ENCODE measurements around the gene ZSCAN32. TPM values are rescaled to one million over a fixed set of nuclear protein-coding genes. Genes with fewer than 3 reads are reported as not detected.
A peak's percentile ranks its signal among the peaks of the same experiment; 100 is the strongest.

Gene ZSCAN32
- total RNA-seq, 1 experiment from 2014 or later = 18.9 TPM

DNA sequence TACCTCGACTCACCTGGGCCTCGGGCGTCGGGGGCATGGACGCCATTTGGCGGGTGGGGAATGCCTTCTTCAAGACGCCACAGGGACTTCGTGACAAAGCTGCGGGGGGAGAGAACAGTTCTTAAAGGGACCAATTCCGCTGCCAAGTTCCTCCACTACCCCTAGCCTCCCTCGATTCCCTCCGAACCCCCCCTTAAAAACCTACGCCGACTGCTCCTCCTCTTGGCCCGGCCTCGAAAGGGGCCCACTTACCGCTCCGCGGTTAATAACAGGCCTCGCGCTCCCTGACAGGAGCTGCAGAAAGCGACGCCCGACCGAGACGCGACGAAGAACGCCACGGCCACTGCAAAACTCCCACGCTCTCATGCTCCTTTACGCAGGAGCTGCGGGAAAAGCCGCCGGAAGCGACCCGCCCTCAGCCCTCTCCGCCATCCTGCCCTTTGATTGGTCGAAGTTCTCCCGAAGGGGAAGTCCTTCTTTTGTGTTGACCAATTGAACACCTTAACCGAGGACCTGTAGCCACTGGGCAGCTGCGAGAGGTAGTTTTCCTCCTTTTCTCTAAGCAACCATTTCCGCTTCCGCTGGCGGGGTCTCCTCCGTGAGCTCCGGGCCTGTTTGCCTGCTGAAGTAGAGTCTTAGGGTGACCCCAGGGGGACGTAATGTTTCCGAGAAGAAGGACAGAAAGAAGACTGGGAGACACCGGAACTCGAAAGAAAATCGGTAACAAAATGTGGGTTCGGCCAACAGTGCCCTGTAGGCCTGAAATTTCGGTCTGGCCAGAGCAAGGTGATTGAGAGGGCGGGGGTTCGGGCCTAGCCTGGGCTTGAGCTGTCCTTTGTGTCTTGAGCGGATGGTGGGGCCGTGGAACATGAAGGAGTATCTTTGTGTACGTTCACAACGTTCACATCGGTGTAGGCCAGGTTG is 42.6 kb upstream of the ZSCAN32 start, which contains the start of the genes NAA60 and ZNF597:
Gene NAA60 (plus strand): TSS at position 573 of the 924 bp plus-strand sequence. CDS start 32,548 bp downstream, outside the sequence.
Gene ZNF597 (minus strand): TSS at position 397 of the 924 bp plus-strand sequence. CDS start 351 bp downstream, at position 46.
- ATAC-seq (peak; percentile 96), DNase-seq (ENCODE audit: low read depth, low spot score) (peak; percentile 38)
- CTCF ChIA-PET = interaction anchor here (0.6 kb wide), 1 partner anchor 630 kb away, joined by 3 read pairs; no protein-coding TSS in a partner anchor
- no TSS peak for BruUV-seq (replicated peaks)
- Histone ChIP-seq H3K27ac (ENCODE audit: low read length) (peak within 1 kb of the TSS; percentile 77), H3K27me3 (ENCODE audit: control insufficient read depth, insufficient read depth, low read length) (no peaks in the 10 kb centered on the region), H3K9me3 (ENCODE audit: control insufficient read depth, insufficient read depth, low read depth, low read length) (peaks cover 4% of the 10 kb centered on the region; the same call in 1 of the 2 replicates), H3K4me3 (ENCODE audit: low read depth in 2 of 2, low read length in 2 of 2) (peak within 1 kb of the TSS; percentile 59 to 76), H3K4me1 (ENCODE audit: control insufficient read depth, insufficient read depth, low read length) (no peaks in the 10 kb centered on the region), H3K36me3 (ENCODE audit: control insufficient read depth, insufficient read depth, low read length) (no peaks in the 10 kb centered on the region)
- TF ChIP-seq TCF7L2 (IDR thresholded peaks at IDR 0.05; ENCODE audit: low read depth, low read length) = no peak
- TF ChIP-seq POLR2AphosphoS5 (IDR thresholded peaks at IDR 0.05; ENCODE audit: low read depth, low read length) = no peak; the same call in 1 of the 2 replicates
- TF ChIP-seq, protein P1, sequence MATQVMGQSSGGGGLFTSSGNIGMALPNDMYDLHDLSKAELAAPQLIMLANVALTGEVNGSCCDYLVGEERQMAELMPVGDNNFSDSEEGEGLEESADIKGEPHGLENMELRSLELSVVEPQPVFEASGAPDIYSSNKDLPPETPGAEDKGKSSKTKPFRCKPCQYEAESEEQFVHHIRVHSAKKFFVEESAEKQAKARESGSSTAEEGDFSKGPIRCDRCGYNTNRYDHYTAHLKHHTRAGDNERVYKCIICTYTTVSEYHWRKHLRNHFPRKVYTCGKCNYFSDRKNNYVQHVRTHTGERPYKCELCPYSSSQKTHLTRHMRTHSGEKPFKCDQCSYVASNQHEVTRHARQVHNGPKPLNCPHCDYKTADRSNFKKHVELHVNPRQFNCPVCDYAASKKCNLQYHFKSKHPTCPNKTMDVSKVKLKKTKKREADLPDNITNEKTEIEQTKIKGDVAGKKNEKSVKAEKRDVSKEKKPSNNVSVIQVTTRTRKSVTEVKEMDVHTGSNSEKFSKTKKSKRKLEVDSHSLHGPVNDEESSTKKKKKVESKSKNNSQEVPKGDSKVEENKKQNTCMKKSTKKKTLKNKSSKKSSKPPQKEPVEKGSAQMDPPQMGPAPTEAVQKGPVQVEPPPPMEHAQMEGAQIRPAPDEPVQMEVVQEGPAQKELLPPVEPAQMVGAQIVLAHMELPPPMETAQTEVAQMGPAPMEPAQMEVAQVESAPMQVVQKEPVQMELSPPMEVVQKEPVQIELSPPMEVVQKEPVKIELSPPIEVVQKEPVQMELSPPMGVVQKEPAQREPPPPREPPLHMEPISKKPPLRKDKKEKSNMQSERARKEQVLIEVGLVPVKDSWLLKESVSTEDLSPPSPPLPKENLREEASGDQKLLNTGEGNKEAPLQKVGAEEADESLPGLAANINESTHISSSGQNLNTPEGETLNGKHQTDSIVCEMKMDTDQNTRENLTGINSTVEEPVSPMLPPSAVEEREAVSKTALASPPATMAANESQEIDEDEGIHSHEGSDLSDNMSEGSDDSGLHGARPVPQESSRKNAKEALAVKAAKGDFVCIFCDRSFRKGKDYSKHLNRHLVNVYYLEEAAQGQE (IDR thresholded peaks at IDR 0.05; ENCODE audit: insufficient read depth in 1 of 2, low read depth in 2 of 2, low read length in 1 of 2) = no peak
- no peak for TF ChIP-seq SIN3A (IDR thresholded peaks at IDR 0.05; ENCODE audit: borderline replicate concordance, insufficient read depth, low read depth, low read length)
- TF ChIP-seq, protein P2, sequence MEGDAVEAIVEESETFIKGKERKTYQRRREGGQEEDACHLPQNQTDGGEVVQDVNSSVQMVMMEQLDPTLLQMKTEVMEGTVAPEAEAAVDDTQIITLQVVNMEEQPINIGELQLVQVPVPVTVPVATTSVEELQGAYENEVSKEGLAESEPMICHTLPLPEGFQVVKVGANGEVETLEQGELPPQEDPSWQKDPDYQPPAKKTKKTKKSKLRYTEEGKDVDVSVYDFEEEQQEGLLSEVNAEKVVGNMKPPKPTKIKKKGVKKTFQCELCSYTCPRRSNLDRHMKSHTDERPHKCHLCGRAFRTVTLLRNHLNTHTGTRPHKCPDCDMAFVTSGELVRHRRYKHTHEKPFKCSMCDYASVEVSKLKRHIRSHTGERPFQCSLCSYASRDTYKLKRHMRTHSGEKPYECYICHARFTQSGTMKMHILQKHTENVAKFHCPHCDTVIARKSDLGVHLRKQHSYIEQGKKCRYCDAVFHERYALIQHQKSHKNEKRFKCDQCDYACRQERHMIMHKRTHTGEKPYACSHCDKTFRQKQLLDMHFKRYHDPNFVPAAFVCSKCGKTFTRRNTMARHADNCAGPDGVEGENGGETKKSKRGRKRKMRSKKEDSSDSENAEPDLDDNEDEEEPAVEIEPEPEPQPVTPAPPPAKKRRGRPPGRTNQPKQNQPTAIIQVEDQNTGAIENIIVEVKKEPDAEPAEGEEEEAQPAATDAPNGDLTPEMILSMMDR (IDR thresholded peaks at IDR 0.05) = no peak
- in situ Hi-C loops (cut with HindIII; ENCODE audit: low pct_unique_long_range_greater_than_20kb, low sequenced_read_pairs) = no loop called here
- POLR2A ChIA-PET = no interaction called here
- intact Hi-C loops (cut with micrococcal nuclease; ENCODE audit: unreplicated experiment) = no loop called here

DNA sequence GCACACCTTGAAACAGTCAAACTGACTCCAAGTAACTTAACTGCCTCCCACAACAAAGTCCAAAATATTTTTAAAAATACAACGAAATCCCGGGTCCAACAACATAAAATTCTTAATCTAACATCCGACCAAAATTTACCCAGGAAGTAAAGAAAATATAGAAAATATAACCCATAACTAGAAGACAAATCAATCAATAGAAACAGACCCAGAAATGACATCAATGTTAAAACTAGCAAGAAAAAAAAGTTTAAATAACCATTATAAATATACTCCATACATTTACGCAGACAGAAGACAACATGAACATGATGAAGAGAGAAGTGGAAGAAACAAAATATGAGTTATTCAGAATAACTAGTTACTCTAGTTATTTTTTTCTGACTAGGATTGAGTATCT is 38.8 kb upstream of the ZSCAN32 start:
- Histone ChIP-seq H3K4me3 (ENCODE audit: low read depth in 2 of 2, low read length in 2 of 2) (no peak overlapping the region), H3K36me3 (ENCODE audit: control insufficient read depth, insufficient read depth, low read length) (peaks cover 4% of the 10 kb centered on the region; the same call in 1 of the 2 replicates), H3K27ac (ENCODE audit: low read length) (no peak overlapping the region), H3K27me3 (ENCODE audit: control insufficient read depth, insufficient read depth, low read length) (no peaks in the 10 kb centered on the region), H3K4me1 (ENCODE audit: control insufficient read depth, insufficient read depth, low read length) (no peaks in the 10 kb centered on the region), H3K9me3 (ENCODE audit: control insufficient read depth, insufficient read depth, low read depth, low read length) (peaks cover 4% of the 10 kb centered on the region; the same call in 1 of the 2 replicates)
- TF ChIP-seq, protein P2 (IDR thresholded peaks at IDR 0.05) = no peak
- TF ChIP-seq, protein P1 (IDR thresholded peaks at IDR 0.05; ENCODE audit: insufficient read depth in 1 of 2, low read depth in 2 of 2, low read length in 1 of 2) = no peak
- ChIA-PET POLR2A (no interaction called here), CTCF (no interaction called here)
- ATAC-seq (no peak), DNase-seq (ENCODE audit: low read depth, low spot score) (no peak)
- in situ Hi-C loops (cut with HindIII; ENCODE audit: low pct_unique_long_range_greater_than_20kb, low sequenced_read_pairs) (no loop called here), intact Hi-C loops (cut with micrococcal nuclease; ENCODE audit: unreplicated experiment) (no loop called here)
- BruUV-seq (replicated peaks) = no TSS peak

All from Panc1 (cell line).